CD14-positive monocyte (primary cell): ENCODE results near the gene MOV10. TPM values are rescaled to one million over a fixed set of nuclear protein-coding genes. Genes with fewer than 3 reads are reported as not detected.
A peak's percentile ranks its signal among the peaks of the same experiment; 100 is the strongest.

Experiments
- DNase-seq, 3 donors: peaks; one replicate each; pipeline ENCODE4 v3.0.0-alpha.2; 2011 to 2022
- H2AFZ ChIP-seq: 2 replicates; pipeline ENCODE4 v1.6.0; 2012; ENCODE audit warnings: mild to moderate bottlenecking, low read depth, low read length, inconsistent platforms; ENCODE audit not compliant: insufficient read depth, poor library complexity, severe bottlenecking
- H3K27ac ChIP-seq, 2 donors: 1 replicate in 1 of 2; 2 replicates in 1 of 2; pipeline ENCODE4 v1.5.1; 2012 to 2013; ENCODE audit warnings: low read length in 2 of 2, control low read depth in 1 of 2, inconsistent platforms in 1 of 2, low read depth in 1 of 2, mild to moderate bottlenecking in 1 of 2
- H3K27me3 ChIP-seq, 2 donors: one replicate each; pipeline versions ENCODE4 v1.6.0 to v1.6.1; 2011 to 2013; ENCODE audit warnings: low read length in 2 of 2; ENCODE audit not compliant: control insufficient read depth in 2 of 2, insufficient read depth in 2 of 2
- H3K36me3 ChIP-seq, 2 donors: replicated peaks in 1 of 2; 1 replicate in 1 of 2; 2 replicates in 1 of 2; pipeline versions ENCODE4 v1.5.1 to v1.6.1; 2012 to 2013; ENCODE audit warnings: low read length in 2 of 2, control low read depth in 1 of 2, inconsistent platforms in 1 of 2, mild to moderate bottlenecking in 1 of 2; ENCODE audit not compliant: insufficient read depth in 2 of 2, control insufficient read depth in 1 of 2
- H3K4me1 ChIP-seq, 2 donors: 1 replicate in 1 of 2; 2 replicates in 1 of 2; pipeline versions ENCODE4 v1.5.1 to v1.6.1; 2012 to 2013; ENCODE audit warnings: low read length in 2 of 2, control low read depth in 1 of 2, inconsistent platforms in 1 of 2, mild to moderate bottlenecking in 1 of 2, moderate library complexity in 1 of 2; ENCODE audit not compliant: insufficient read depth in 2 of 2, control insufficient read depth in 1 of 2
- H3K4me2 ChIP-seq: replicated peaks from 2 replicates; pipeline ENCODE3; 2012; ENCODE audit warnings: low read length, moderate library complexity, mild to moderate bottlenecking; ENCODE audit not compliant: poor library complexity, severe bottlenecking; ENCODE audit errors: extremely low read depth
- H3K4me3 ChIP-seq, 3 experiments: fragments of 200-600 bp in 1 of 3; sonication (generic) in 1 of 3; replicated peaks in 1 of 3; 1 replicate in 2 of 3; 2 replicates in 1 of 3; pipeline ENCODE4 v1.5.1; 2011 to 2013; ENCODE audit warnings: low read length in 3 of 3, mild to moderate bottlenecking in 3 of 3, control low read depth in 2 of 3, low read depth in 2 of 3, inconsistent platforms in 1 of 3, moderate library complexity in 1 of 3
- H3K79me2 ChIP-seq: 2 replicates; pipeline ENCODE4 v1.6.0; 2012; ENCODE audit warnings: mild to moderate bottlenecking, control low read depth, inconsistent platforms, low read length, moderate library complexity; ENCODE audit not compliant: insufficient read depth
- H3K9ac ChIP-seq: 2 replicates; pipeline ENCODE4 v1.6.0; 2017; ENCODE audit warnings: low read length, mild to moderate bottlenecking; ENCODE audit not compliant: insufficient read depth, poor library complexity, severe bottlenecking
- H3K9me3 ChIP-seq, 2 donors: replicated peaks in 1 of 2; 1 replicate in 1 of 2; 2 replicates in 1 of 2; pipeline versions ENCODE4 v1.5.1 to v1.6.1; 2012 to 2013; ENCODE audit warnings: low read length in 2 of 2, control low read depth in 1 of 2; ENCODE audit not compliant: control insufficient read depth in 1 of 2, insufficient read depth in 1 of 2
- H4K20me1 ChIP-seq: 2 replicates; pipeline ENCODE4 v1.6.0; 2012; ENCODE audit warnings: mild to moderate bottlenecking, low read length, control low read depth, moderate library complexity; ENCODE audit not compliant: insufficient read depth
- H3K27ac Mint-ChIP-seq, 7 donors: one replicate each; pipeline ENCODE4 v1.8.0; 2020; ENCODE audit warnings: mild to moderate bottlenecking in 7 of 7, mixed read lengths in 7 of 7, moderate library complexity in 6 of 7, inconsistent platforms in 2 of 7
- H3K27me3 Mint-ChIP-seq, 3 donors: one replicate each; pipeline ENCODE4 v1.8.0; 2021 to 2022; ENCODE audit warnings: low read depth in 3 of 3, mild to moderate bottlenecking in 3 of 3, mixed read lengths in 3 of 3, moderate library complexity in 3 of 3, inconsistent platforms in 1 of 3
- H3K36me3 Mint-ChIP-seq, 2 donors: one replicate each; pipeline ENCODE4 v1.8.0; 2020; ENCODE audit warnings: mixed read lengths in 2 of 2, inconsistent platforms in 1 of 2, mild to moderate bottlenecking in 1 of 2
- H3K4me1 Mint-ChIP-seq: one replicate; pipeline ENCODE4 v1.8.0; 2020; ENCODE audit warnings: mild to moderate bottlenecking, mixed read lengths
- H3K4me3 Mint-ChIP-seq, 2 donors: one replicate each; pipeline ENCODE4 v1.8.0; 2020; ENCODE audit warnings: mild to moderate bottlenecking in 2 of 2, mixed read lengths in 2 of 2, moderate library complexity in 1 of 2
- H3K9me3 Mint-ChIP-seq, 7 donors: one replicate each; pipeline ENCODE4 v1.8.0; 2020 to 2022; ENCODE audit warnings: mixed read lengths in 7 of 7, mild to moderate bottlenecking in 6 of 7, moderate library complexity in 6 of 7, inconsistent platforms in 2 of 7
- WGBS: methylation state at CpG from one replicate; pipeline ENCODE4 v1.1.5; 2013; ENCODE audit warnings: missing lambda C conversion rate; ENCODE audit not compliant: insufficient coverage; 5-methylcytosine and 5-hydroxymethylcytosine counted together
- intact Hi-C, 2 donors: fragments of 100-400 bp; cut with micrococcal nuclease; formaldehyde crosslinking; loops; one replicate each; pipeline versions ENCODE4 v1.15.0 to v1.15.1; 2023
- polyA minus RNA-seq: library from RNA; depleted of rRNA, polyadenylated mRNA; stranded (reverse); fragments of >200 nt; gene quantifications from 2 replicates; pipeline ENCODE4 v1.2.3, GENCODE V29; 2012
- polyA plus RNA-seq, 3 donors: library from polyadenylated mRNA; depleted of rRNA in 1 of 3; unstranded in 2 of 3; stranded (reverse) in 1 of 3; fragments of 300-500 nt in 2 of 3; fragments of >200 nt in 1 of 3; fragmentation: Illumina TruSeq in 2 of 3; gene quantifications; 1 replicate in 2 of 3; 2 replicates in 1 of 3; pipeline ENCODE4 v1.2.3, GENCODE V29; 2012 to 2021
- total RNA-seq, 12 experiments: library from RNA in 1 of 12; stranded (reverse) in 1 of 12; fragments of 120-200 nt in 1 of 12; gene quantifications; one replicate each; pipeline ENCODE4 v1.2.4 and lab custom pipeline; 2013 to 2026; ENCODE audit warnings: mixed read lengths in 6 of 12, inconsistent platforms in 1 of 12
- TF ChIP-seq, protein P1 (sequence below): fragments of 200-600 bp; IDR thresholded peaks from one replicate; pipeline ENCODE4 v1.8.0; 2022; ENCODE audit warnings: antibody characterized with exemption, mild to moderate bottlenecking

MOV10 gene
- 30.1 TPM for total RNA-seq (2013)
- polyA plus RNA-seq (10 to 100 TPM; 12.0 to 61.2 (median 13.6) TPM), polyA minus RNA-seq (20.0 and 31.0 TPM in 2 replicates), total RNA-seq (lab: John Stamatoyannopoulos, UW) (14.2 to 42.5 (median 26.4) reads per million in 11 experiments)

DNA sequence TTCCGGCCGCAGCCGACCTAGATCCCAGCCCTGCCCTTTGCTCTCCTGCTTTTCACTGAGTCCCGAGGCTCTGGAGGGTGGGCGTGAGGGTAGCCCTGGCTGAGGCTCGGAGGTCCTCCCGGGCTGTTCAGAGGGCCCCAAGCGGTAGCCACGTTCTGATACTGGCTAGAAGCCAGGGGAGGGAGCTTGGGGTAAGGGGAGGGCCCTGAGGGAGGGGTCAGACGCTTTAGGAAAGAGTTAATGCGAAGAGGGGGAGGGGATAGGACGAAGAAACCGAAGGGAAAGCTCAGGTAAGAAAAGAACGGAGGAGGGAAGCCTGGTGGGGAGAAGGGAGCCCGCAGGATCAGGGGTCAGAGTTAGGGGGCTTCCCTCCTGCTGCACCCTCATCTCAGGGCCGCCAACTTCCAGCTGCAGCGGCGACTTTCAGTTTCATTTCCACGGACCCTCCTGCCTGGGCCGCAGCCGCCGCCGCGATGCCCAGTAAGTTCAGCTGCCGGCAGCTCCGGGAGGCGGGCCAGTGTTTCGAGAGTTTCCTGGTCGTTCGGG, at the start of gene MOV10:
TSS of gene MOV10 (plus strand) at position 220 of the 546 bp plus-strand sequence. CDS start at position 474, 254 bp downstream.
- peaks cover 0 to 10% (median 7%) of the 10 kb centered on the region in 3 donors for H3K27me3 Mint-ChIP-seq

DNA sequence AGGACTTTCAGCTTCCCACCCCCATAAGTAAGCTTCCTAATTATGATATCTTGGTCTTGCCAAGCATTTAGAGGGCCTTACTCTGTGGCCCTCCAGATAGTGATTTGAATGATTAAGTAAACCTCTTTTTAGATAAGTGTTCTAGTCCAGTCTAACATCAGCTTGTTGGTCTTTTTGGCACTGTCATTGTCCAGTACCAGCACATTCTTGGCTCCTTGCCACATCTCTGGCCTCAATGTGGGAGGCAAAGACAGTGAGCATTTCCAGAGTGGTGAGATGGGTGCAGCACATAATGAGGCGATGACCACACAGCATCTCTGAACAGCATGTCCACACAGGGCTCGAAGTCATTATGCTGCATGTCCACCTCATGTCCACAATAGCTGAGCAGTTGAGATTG, 48.8 kb upstream of the MOV10 start:
- Mint-ChIP-seq H3K4me1 (peaks cover 72% of the 10 kb centered on the region), H3K36me3 (peaks cover 19 to 50% of the 10 kb centered on the region in 2 donors), H3K27ac (peak overlapping the region; percentile 47 to 86 (median 70)), H3K4me3 (no peak overlapping the region), H3K27me3 (no peaks in the 10 kb centered on the region), H3K9me3 (peaks cover 0 to 2% (median 0%) of the 10 kb centered on the region in 7 donors)
- no CpG with 5 or more reads among the region's 2 CpGs for WGBS
- no peak overlapping the region for H3K9ac ChIP-seq
- peaks cover 87% of the 10 kb centered on the region for H4K20me1 ChIP-seq
- no peak overlapping the region for H3K4me2 ChIP-seq
- no peaks in the 10 kb centered on the region for H3K27me3 ChIP-seq
- peaks cover 41 to 87% of the 10 kb centered on the region in 2 donors for H3K4me1 ChIP-seq
- H3K9me3 ChIP-seq: no peaks in the 10 kb centered on the region
- peak overlapping the region in 1 of 2 donors; percentile 65 for H3K27ac ChIP-seq
- peaks cover 100% of the 10 kb centered on the region for H3K79me2 ChIP-seq
- no peak overlapping the region for H3K4me3 ChIP-seq
- no peak overlapping the region for H2AFZ ChIP-seq
- H3K36me3 ChIP-seq: peaks cover 8 to 22% of the 10 kb centered on the region in 2 donors
- TF ChIP-seq, protein P1, sequence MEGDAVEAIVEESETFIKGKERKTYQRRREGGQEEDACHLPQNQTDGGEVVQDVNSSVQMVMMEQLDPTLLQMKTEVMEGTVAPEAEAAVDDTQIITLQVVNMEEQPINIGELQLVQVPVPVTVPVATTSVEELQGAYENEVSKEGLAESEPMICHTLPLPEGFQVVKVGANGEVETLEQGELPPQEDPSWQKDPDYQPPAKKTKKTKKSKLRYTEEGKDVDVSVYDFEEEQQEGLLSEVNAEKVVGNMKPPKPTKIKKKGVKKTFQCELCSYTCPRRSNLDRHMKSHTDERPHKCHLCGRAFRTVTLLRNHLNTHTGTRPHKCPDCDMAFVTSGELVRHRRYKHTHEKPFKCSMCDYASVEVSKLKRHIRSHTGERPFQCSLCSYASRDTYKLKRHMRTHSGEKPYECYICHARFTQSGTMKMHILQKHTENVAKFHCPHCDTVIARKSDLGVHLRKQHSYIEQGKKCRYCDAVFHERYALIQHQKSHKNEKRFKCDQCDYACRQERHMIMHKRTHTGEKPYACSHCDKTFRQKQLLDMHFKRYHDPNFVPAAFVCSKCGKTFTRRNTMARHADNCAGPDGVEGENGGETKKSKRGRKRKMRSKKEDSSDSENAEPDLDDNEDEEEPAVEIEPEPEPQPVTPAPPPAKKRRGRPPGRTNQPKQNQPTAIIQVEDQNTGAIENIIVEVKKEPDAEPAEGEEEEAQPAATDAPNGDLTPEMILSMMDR: no peak
- intact Hi-C loops: loop anchor here in 1 of 2 donors (5.0 kb wide), 2 partner anchors 47 to 82 kb away; partner anchors contain the start of genes MOV10 and RHOC
- peak in 1 of 3 donors; percentile 44 for DNase-seq

More for the DNA sequence above, at the start of gene MOV10:
- TF ChIP-seq, protein P1: no peak
- Histone ChIP-seq H3K9me3 (no peaks in the 10 kb centered on the region), H3K9ac (peak within 1 kb of the TSS; percentile 77), H3K27me3 (no peaks in the 10 kb centered on the region), H3K4me3 (peak within 1 kb of the TSS; percentile 84 to 98 (median 95)), H2AFZ (peak within 1 kb of the TSS; percentile 92), H3K79me2 (no peaks in the 10 kb centered on the region), H3K27ac (peak within 1 kb of the TSS; percentile 58 to 84), H3K4me2 (peak within 1 kb of the TSS; percentile 99), H4K20me1 (peaks cover 35% of the 10 kb centered on the region), H3K4me1 (peaks cover 20 to 23% of the 10 kb centered on the region in 2 donors), H3K36me3 (peaks cover 27 to 35% of the 10 kb centered on the region in 2 donors)
- Mint-ChIP-seq H3K36me3 (peaks cover 28 to 35% of the 10 kb centered on the region in 2 donors), H3K4me3 (peak within 1 kb of the TSS; percentile 98 to 99), H3K27ac (peak within 1 kb of the TSS; percentile 78 to 94 (median 92)), H3K4me1 (peaks cover 26% of the 10 kb centered on the region), H3K9me3 (no peaks in the 10 kb centered on the region)
- 0% methylated on average over 27 of the region's 30 CpGs for WGBS
- intact Hi-C loops: loop anchor here in 1 of 2 donors (5.0 kb wide), 2 partner anchors 33 to 47 kb away; partner anchors contain the start of gene RHOC
- peak; percentile 51 to 67 (median 53) for DNase-seq
